ENCODE measurements around the gene BCL2L11.
"Not testable (repeated sequence)": the region's sequence is repeated elsewhere in the genome, so short reads cannot be mapped to it uniquely, and the experiment has no call there.

The BCL2L11 gene, protein sequence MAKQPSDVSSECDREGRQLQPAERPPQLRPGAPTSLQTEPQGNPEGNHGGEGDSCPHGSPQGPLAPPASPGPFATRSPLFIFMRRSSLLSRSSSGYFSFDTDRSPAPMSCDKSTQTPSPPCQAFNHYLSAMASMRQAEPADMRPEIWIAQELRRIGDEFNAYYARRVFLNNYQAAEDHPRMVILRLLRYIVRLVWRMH

DNA sequence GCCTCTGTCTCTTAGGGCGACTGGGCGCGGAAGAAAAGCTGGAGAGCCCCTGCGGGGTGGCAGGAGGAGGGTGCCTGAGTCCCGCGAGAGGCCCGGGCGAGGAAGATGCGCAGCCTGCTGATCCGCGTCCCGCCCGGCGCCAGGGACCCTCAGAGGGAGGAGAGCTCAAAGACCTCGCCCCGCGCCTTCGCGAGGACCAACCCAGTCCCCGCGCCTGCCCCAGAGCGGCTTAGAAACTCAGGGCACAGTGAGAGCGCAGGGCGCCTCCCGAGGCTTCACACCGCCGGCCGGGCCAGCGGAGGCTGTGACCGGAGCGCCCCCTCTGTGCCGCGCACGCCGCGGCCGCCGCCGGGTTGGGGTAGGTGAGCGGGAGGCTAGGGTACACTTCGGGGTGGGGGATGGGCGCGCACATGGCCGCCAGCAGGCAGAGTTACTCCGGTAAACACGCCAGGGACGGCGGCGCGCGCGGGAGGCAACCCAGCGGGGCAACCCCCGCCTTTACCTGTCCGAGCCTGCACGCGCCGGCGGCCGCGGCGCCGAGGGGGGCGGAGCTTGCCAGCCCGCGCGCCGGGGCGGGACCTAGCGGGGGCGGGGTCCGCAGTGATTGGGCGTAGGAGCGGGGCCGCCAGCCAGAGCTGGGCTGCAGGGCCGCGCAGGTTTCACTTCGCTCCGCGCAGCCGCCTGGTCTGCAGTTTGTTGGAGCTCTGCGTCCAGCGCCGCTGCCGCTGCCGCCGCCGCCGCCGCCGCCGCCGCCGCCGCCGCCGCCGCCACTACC lies at the start of gene BCL2L11:
Gene BCL2L11, plus strand, starts transcription at position 662 of the 775 bp plus-strand sequence. CDS start 2,832 bp downstream, outside the sequence.
- DNase-seq (ENCODE audit: low read depth), result peak; percentile 56

DNA sequence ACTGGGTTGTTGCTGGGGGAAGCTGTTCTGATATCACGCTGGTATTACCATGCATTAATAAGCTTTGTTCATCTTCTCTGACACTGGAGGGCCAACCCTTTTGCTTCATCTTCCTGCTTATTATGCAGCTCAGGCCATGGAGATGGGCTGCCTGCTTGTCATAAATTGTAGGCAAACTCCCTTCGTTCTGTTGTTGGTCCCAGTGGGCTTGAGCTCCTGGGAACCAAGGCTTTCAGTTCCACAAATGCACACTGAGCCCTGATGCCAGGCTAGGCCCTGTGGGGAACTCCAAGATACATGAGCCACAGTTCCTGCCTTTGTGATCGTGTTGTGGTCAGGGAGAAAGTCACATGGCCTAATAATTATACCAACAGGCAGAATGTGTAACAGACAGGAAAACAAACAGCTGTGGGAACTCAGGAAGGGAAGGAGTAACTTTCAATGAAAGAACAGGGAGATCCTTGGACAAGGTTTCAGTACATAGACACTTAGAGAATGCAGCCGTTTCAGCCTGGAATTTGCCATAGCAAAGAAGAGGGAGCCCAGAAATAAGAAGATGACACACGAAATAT lies 49.0 kb upstream of the BCL2L11 start:
- DNase-seq (ENCODE audit: low read depth), result no peak

DNA sequence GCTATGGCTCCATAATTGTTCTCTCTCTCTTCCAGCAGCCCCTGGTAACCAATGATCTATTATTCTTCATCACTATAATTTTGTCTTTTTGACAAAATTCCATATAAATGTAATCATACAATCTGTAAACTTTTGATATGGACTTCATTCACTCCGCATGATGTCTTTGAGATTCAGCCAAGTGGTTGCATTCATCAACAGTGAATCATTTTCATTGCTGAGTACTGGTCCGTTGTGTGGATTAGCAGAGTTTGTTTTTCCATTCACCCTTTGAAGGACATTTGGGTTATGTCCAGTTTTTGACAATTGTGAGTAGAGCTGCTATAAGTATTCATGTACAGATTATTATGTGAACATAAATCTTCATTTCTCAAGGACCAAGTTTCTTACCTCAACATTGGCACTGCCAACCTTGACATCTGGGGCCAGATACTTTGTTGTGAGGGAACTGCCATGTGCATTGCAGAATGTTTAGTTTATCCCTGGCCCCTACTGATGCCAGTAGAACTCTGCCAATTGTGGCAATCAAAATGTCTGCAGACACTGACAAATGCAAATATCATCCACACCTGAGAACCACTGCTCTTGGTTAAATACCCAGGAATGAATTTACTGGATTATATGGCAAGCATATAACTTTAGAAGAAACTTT lies 48.4 kb upstream of the BCL2L11 start:
- DNase-seq (ENCODE audit: low read depth), result no peak

DNA sequence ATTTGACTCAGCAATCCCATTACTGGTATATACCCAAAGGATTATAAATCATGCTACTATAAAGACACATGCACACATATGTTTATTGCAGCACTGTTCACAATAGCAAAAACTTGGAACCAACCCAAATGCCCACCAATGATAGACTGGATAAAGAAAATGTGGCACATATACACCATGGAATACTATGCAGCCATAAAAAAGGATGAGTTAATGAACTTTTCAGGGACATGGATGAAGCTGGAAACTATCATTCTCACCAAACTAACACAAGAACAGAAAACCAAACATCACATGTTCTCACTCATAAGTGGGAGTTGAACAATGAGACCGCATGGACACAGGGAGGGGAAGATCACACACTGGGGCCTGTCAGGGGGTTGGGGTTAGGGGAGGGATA lies 38.1 kb upstream of the BCL2L11 start:
- not testable (repeated sequence) for DNase-seq (ENCODE audit: low read depth)

DNA sequence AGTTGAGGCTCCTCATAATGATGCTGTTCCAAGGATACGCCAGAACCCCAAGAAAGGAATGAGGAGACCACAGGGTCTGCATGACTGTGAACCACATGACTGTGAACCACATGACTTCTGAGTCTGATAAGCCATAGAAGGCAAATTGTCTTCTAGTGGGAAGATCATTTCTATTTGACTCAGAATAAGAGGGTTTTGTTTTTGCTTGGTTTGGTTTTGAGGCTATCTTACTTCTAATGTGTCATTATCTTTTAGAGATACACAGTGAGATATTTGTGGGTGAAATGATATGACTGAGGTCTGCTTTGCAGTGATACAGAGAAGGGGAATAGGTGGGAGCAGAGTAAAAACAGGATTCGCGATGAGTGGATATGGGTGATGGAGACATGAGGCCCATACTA lies 28.9 kb upstream of the BCL2L11 start:
- no peak for DNase-seq (ENCODE audit: low read depth)

DNA sequence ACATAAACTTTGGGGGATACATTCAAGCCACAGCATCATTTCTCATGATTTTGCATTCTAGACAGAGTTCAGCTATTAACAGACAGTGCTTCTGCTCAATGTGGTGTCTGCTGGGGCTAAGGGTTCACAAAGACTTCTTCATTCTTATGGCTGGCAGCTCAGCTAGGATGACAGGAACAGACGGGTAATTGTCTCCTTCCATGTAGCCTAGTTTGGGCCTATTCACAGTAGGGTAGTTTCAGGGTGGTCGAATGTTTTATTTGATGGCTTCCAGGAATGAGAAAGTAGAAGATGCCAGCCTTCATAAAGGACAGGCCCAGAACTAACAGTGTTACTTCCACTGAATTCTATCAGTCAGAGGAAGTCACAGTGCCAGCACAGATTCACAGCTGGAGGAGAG lies 26.0 kb upstream of the BCL2L11 start:
- DNase-seq (ENCODE audit: low read depth), result no peak

DNA sequence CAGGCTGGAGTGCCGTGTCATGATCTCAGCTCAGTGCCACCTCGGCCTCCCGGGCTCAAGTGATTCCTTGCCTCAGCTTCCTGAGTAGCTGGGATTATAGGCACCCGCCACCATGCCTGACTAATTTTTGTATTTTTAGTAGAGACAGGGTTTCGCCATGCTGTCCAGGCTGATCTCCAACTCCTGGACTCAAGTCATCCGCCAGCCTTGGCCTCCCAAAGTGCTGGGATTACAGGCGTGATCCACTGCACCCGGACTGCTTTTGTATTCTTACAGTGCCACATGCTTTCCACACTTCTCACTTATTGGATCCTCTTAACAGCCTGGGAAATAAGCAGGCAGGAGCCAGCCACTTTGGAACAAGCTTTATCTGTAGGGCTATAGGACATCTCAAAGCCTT lies 25.3 kb upstream of the BCL2L11 start:
- DNase-seq (ENCODE audit: low read depth), result no peak

DNA sequence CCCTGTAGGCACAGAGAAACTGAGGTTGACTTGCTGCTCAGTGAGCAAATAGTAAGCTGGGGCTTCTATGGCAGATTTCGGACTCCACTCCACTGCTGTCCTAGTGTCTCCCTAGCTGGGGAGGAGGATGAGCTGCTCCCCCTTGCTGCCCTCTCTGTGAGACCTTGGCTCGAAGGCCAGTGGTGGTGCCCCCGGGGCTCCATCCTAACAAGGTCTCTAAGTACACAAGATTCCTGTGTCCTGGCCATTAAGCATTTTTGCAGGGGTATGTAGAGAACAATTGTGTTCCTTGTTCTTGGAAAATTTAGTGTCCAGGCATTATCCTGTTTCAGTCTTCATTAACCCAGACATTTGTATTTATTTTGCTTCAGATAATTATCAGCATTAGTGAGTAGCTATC lies 21.3 kb upstream of the BCL2L11 start:
- DNase-seq (ENCODE audit: low read depth), result no peak

DNA sequence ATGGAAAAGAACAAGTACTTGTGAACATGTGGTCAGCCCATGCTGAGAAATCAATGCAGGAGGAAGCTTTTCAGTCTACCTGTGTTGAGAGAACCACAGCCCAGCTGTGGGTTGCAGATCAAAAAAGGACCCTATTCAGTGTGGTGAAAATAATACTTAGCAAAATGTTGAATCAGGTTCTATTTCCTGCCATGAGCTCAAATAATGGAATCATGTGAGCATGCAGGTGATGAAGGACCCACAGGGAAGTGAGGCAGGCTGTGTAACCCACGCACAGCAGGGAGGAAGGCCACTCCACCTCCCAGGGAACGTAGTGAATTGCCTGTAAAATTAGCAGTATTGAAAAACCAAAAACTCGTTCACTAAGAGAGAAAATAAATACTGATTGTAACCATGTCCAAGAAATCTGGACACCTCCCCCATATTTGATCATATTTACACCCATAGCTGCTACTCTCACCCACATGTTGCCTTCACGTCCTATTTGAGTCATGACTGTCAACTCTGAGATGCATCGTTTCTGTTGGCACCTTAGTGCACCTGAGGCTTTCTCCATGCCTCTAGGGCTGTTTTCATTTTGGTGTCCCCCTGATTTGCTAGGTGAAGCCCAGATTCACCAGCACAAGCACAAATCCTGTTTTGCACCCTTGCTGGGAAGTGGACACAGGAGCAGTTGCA lies 20.5 kb upstream of the BCL2L11 start:
- no peak for DNase-seq (ENCODE audit: low read depth)

DNA sequence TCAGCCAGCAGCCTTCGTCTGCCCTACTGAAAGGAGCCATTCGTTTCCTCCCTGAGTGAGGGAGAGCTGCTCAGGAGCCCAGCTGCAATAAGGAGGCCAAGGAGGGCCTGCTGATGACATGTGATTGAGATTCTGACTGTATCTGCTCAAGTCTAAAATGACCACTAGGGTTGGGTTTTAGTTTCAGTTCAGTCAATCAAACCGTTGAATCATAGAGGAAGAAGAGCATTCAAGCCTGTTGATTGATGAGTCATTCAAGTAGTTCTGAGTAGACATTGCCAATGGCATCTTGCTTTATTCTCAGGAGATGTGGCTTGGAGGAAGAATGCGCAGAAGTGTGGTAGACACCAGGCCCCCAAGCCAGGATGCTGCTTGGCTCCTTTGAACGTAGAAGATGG lies 19.9 kb upstream of the BCL2L11 start:
- DNase-seq (ENCODE audit: low read depth), result no peak

DNA sequence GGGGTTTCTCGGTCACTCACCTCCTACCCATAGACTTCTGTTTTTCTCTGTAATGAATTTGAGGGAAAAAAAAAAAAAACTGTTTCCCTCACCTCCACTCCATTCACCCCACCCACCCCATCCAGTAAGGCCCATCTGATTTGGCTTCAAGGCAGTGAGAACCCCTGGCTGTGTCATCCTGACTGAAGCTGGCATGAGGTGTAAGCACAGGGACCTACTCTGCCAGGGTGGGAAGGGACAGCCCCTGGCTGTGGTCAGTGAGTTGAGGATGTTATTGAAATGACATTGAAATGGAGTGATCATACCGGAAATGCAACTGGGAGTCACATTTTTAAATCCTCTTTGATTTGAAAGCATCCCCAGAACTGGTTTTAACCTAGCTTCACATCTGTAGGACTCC lies 19.1 kb upstream of the BCL2L11 start:
- DNase-seq (ENCODE audit: low read depth), result no peak

DNA sequence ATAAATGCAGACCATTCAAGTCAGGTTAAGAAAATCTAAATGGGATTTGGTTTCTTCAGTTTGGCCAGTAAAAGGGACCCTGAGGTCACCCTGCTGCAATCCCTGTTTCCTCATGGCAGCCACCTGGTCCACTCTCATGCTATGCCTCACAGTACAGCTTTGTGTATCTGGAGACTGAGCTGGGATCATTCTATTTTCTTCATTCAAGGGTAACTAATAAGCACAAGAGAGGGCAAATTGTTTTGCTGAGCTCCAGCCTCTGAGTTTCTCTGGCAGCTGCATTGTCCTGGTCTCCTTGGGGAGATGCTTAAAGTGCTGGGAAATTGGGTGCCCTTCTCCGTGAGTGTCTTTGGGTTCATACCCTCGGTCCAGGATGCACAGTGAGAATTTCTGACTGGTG lies 18.5 kb upstream of the BCL2L11 start:
- no peak for DNase-seq (ENCODE audit: low read depth)

DNA sequence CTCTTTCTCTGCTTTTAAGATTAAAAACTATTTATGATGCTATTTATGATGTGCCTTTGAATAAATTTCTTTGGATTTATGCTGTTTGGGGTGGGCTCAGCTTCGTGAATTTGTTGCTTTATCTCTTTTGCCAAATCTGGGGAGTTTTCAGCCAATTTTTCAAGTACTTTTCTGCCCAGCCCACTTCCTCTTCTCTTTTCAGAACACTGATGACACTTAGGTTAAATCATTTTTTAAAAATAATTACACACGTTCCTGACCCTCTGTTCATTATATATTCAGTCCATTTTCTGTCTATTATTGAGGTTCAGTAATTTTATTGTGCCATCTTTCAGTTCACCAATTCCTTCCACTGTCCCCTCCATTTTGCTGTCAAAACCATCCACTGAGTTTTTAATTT lies 14.8 kb upstream of the BCL2L11 start:
- DNase-seq (ENCODE audit: low read depth), result no peak

DNA sequence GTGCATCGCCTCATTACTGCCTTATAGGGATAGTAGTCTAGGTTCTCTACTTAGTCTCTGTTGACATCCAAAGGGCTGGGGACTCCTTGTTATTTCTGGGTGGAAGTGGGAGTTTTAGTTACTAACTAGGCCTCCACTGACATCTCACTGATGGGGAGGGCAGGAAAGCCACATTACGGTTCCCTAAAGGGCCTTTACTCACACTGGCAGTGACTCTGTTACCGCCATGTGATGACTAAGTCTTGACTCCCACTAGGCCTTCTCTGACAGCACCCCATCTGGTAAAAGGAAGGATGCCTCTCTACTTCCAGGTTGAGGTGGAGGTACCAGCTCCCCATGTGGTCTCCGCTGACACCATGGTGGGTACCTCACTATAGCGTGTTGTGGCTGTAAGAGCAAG lies 14.0 kb upstream of the BCL2L11 start:
- no peak for DNase-seq (ENCODE audit: low read depth)

DNA sequence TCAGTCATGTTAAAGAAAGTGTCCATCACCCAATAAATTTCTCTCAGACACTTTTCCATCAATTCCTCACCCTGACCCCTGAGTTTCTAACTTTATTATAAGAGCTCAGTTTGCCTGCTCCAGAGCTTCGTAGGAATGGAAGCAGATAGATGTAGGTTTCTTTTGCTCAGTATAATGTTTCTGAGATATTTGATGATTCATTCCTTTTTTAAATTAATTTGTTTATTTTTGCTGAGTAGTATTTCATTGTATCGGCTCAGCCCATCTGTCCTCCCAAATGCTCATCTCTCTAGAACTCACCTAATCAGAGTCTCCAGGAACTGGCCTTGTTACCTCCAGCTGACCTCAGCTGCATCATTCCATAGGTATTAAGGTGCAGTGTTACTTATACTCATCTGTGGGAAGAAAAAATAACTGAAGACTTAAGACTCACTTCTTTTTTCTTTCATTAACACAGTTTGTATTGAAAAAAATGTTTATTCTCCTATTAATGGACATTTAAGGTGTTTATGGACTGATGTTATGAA lies 11.9 kb upstream of the BCL2L11 start:
- DNase-seq (ENCODE audit: low read depth), result no peak

DNA sequence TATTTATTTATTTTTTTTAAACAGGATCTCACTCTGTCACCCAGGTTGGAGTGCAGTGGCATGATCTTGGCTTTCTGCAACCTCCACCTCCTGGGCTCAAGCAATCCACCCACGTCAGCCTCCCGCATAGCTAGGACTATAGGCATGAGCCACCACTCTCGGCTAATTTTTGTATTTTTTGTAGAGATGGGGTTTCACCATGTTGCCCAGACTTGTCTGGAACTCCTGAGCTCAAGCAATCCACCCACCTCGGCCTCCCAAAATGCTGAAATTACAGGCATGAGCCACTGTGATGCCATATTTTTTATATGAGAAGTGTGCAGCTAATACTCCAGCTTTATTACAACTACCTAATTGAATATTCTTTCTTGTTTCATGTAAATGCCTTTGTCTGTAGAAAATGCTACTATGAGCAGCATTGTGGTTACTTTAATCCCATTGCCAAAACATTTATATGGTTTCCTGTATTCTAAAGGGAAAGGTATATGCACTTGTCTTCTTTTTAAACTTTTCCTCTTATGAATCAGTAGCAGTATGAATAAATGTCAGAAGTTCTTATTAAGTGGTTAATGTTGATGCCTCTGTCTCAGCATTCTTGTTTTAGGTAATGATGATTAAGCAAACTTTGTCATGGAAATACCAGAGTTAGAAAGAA lies 9.5 kb upstream of the BCL2L11 start:
- DNase-seq (ENCODE audit: low read depth), result no peak

DNA sequence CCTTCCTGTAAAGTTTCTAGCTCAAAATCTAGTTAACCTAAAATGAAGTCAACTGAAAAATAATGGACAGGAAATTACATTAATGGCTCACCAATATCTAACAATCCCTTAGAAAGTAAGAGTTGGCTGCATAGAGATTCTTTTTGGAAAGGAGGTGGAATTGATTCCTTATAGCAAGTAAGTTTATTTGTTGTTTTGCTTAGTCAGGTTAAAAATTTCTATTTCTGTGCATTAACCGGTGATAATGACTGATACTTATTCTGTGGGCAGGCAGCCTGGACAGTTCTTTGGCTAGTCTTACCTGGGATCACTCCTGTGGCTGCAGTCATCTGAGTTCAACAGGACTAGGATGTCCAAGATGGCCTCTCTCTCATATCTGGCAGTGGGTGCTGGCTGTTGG lies 6.9 kb upstream of the BCL2L11 start:
- no peak for DNase-seq (ENCODE audit: low read depth)

DNA sequence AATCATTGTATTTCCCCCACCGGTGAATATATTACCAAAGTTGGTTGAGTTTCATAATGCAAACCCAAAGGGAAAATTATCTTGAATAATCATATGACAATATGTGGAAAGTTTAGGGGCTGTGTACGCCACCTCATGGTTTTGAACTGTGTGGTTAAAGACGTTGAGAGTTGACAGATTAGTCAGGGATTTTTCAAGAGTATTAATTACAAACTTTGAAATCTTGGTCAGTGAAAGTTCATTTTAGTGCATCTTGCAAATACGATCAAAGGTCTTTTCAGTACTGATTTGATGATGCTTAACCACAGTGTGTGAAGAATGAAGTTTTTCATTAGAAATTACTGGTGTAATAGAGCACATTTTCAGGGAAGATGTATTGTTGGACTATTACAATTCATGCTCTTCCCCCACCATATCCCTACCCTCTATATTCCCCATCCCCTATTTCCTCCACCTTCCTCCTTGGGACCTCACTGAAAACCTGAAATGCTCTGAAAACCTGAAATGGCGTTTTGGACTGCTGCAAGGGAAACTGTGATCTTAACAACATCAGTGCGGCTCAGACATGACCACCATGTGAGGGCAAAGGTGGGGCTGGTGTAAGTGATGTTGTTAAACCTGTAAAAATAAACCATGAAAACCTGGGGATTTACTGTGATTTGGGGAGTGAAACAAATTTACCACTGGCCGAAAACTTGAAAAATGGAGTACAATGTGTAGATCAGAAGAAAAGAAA lies 4.5 kb upstream of the BCL2L11 start:
- DNase-seq (ENCODE audit: low read depth), result no peak

DNA sequence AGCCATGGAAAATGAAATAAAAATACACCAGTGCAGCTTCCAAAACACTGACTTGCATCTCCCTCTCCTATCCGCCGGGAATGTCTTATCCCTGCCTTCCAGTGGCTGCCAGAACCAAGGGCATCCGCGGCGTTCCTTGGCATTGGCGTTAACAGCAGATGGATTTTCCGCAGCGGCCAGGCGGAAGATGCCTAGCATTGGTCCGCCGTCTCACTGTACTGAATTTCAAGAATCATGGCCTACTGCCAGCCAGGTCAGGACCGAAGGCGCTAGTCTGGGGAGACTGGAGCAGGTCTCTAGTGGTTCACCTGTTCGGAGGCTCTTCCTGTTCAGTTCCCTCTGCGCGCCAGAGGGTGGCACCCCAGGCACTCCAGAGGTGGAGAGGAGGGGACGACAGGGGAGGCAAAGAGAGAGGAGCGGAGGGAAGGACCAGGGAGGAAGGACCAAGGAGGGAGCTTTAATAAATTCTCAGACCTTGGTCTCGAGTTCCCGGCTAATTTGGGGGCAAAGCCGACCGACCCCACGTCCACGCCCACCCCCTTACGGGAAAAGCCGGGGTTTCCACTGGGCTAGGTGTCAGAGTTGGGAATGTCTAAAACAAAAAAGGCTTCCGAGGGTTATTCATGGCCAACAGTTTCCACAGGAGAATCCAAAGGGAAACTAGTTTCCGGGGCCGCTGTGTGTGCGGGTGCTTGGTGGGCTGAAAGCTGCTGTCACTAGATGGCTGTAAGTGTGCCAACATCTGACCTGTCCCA lies 3.7 kb upstream of the BCL2L11 start:
- no peak for DNase-seq (ENCODE audit: low read depth)

Measured in CMK (cell line).